VCaP (cell line): Measurements from ENCODE around the gene CTH.
"Not testable (repeated sequence)": the region's sequence is repeated elsewhere in the genome, so short reads cannot be mapped to it uniquely, and the experiment has no call there.

Experiments used
- H3K27ac ChIP-seq: fragments of 450-650 bp; 2 replicates; pipeline ENCODE4 v1.5.1; 2017
- TF ChIP-seq, protein P1 (sequence below): fragments of 450-650 bp; conservative IDR thresholded peaks from 2 replicates; pipeline ENCODE4 v1.5.1; 2017; ENCODE audit warnings: mild to moderate bottlenecking, moderate library complexity

CTH gene

GRCh38 chr1:70465911-70466310 lies 54.8 kb downstream of the CTH start:
- no peak overlapping the region for H3K27ac ChIP-seq
- TF ChIP-seq, protein P1, sequence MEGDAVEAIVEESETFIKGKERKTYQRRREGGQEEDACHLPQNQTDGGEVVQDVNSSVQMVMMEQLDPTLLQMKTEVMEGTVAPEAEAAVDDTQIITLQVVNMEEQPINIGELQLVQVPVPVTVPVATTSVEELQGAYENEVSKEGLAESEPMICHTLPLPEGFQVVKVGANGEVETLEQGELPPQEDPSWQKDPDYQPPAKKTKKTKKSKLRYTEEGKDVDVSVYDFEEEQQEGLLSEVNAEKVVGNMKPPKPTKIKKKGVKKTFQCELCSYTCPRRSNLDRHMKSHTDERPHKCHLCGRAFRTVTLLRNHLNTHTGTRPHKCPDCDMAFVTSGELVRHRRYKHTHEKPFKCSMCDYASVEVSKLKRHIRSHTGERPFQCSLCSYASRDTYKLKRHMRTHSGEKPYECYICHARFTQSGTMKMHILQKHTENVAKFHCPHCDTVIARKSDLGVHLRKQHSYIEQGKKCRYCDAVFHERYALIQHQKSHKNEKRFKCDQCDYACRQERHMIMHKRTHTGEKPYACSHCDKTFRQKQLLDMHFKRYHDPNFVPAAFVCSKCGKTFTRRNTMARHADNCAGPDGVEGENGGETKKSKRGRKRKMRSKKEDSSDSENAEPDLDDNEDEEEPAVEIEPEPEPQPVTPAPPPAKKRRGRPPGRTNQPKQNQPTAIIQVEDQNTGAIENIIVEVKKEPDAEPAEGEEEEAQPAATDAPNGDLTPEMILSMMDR: no peak

DNA sequence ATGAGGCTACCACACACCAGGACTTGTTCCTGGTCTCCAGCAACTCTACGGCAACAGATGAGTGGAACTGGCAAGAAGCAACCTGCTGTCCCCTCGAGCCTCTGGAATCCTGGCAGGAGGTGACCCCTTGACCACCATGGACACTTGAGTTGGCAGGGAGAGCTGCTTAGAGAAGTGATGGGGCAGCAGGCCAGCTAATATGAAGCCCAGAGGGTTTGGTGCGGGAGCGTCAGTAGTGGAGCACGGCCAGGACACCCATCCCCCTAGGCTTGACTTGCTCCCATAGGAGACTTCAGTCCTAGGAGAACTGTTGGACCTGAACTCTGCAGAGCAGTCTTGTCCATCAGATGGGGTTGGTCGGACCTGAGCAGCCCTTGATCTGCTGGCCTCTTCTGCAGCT lies 56.5 kb downstream of the CTH start:
- TF ChIP-seq, protein P1: no peak
- H3K27ac ChIP-seq: no peak overlapping the region

DNA sequence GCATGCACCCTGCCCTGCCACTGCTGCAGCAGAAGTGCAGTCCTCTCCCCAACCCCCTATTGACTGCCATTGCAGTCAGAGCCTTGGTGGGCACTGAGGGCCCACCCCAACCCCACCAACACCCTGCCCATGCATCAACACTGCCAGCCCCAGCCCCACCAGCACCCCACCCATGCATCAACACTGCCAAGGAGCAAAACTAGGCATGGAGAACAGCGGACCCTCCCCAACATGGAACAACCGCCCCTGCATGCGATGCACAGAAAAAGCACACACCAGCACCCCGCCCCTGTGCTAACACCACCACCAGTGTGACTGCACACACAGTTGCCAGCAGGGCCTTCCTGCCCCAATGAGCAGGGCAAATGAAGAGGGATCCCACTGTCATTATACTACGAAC lies 57.1 kb downstream of the CTH start:
- TF ChIP-seq, protein P1: no peak

GRCh38 chr1:70469184-70469583 lies 58.1 kb downstream of the CTH start:
- H3K27ac ChIP-seq: not testable (repeated sequence)

More for the DNA sequence above, 57.1 kb downstream of the CTH start:
- no peak overlapping the region for H3K27ac ChIP-seq

- TF ChIP-seq, protein P1: no peak
- H3K27ac ChIP-seq: no peak overlapping the region
These were observed 64.0 kb downstream of the CTH start for GRCh38 chr1:70475023-70475422.

GRCh38 chr1:70477090-70477489 lies 66.0 kb downstream of the CTH start:
- no peak overlapping the region for H3K27ac ChIP-seq
- TF ChIP-seq, protein P1: no peak

DNA sequence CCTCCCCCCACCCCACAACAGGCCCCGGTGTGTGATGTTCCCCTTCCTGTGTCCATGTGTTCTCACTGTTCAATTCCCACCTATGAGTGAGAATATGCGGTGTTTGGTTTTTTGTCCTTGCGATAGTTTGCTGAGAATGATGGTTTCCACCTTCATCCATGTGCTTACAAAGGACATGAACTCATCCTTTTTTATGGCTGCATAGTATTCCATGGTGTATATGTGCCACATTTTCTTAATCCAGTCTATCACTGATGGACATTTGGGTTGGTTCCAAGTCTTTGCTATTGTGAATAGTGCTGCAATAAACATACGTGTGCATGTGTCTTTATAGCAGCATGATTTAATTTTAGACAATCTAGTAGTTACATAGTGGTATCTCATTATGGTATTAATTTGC lies 66.8 kb downstream of the CTH start:
- H3K27ac ChIP-seq: not testable (repeated sequence)

GRCh38 chr1:70483342-70483741 lies 72.3 kb downstream of the CTH start:
- TF ChIP-seq, protein P1: no peak
- no peak overlapping the region for H3K27ac ChIP-seq

DNA sequence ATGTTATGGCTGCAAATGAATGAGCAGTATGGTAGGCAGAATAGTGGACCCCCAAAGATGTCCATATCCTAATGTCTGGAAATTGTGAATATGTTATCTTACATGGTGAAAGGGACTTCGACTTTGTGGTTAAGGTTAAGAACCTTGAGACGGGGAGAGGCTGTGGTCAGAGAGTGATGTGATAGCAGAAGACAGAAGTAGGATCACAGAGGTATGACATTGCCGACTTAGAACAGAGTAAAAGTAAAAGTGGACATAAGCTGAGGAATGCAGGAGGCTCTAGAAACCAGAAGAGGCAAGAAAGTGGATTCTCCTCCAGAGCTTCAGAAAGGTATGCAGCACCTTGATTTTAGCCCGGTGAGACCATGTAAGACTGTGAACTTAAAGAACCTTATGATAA lies 74.6 kb downstream of the CTH start:
- TF ChIP-seq, protein P1: no peak
- H3K27ac ChIP-seq: no peak overlapping the region
